Upper lobe of left lung (tissue), 4 donors: ENCODE results near the gene CHAF1A.

ENCODE experiments used
- CTCF ChIP-seq, 6 experiments: fragments of 450-650 bp in 4 of 6; fragments of 200-600 bp in 2 of 6; sonication (generic) in 2 of 6; IDR thresholded peaks; one replicate each; pipeline ENCODE4 v1.5.1; 2016 to 2019; ENCODE audit warnings: antibody characterized with exemption in 6 of 6
- POLR2A ChIP-seq, 4 donors: fragments of 450-650 bp; IDR thresholded peaks; one replicate each; pipeline ENCODE4 v1.5.1; 2016 to 2017; ENCODE audit warnings: antibody characterized with exemption in 4 of 4, mild to moderate bottlenecking in 2 of 4
- POLR2AphosphoS5 ChIP-seq, 2 donors: sonication (generic); formaldehyde crosslinking; IDR thresholded peaks; one replicate each; pipeline ENCODE4 v1.5.1; 2017; ENCODE audit warnings: antibody characterized with exemption in 2 of 2

GRCh38 chr19:4454747-4455718 lies 52.6 kb downstream of the CHAF1A start:
- TF ChIP-seq CTCF (IDR thresholded peaks at IDR 0.05) (no peak), POLR2A (IDR thresholded peaks at IDR 0.05) (no peak), POLR2AphosphoS5 (IDR thresholded peaks at IDR 0.05) (no peak)
